ENCODE data around the gene GJA10. TPM values are rescaled to one million over a fixed set of nuclear protein-coding genes. Genes with fewer than 3 reads are reported as not detected.

The GJA10 gene
- total RNA-seq, 1 experiment from 2014 or later = not detected

DNA sequence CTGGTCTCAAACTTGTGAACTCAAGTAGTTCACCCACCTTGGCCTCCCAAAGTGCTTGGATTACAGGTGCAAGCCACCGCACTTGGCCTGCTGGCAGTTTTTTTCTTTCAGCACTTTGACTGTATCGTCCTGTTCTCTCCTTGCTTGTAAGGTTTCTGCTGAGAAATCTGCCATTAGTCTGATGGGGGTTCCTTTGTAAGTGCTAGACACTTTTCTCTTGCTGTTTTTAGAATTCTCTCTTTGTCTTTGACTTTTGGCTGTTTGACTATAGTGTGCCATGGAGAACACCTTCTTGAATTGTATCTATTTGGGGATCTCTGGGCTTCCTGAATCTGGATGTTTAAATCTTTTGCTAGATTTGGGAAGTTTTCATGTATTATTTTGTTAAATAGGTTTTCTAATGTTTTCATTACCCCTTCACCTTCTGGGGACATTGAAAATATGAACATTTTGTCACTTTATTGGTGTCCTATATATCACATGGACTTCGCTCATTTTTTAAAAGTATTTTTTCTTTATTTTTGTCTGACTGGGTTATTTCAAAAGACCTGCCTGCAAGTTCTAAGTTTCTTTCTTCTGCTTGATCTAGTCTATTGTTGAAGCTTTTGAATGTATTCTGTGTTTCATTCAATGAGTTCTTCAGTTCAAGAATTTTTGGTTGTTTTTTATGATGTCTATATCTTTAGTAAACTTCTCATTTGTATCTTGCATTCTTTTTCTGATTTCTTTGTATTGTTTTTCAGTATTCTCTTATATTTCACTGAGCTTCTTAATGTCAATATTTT, 22.1 kb downstream of the GJA10 start:
- Mint-ChIP-seq H3K9me3 (ENCODE audit: unreplicated experiment) (peaks cover 11% of the 10 kb centered on the region), H3K4me3 (ENCODE audit: unreplicated experiment) (no peak overlapping the region), H3K36me3 (ENCODE audit: insufficient read depth, unreplicated experiment) (no peaks in the 10 kb centered on the region), H3K27ac (ENCODE audit: unreplicated experiment) (no peak overlapping the region), H3K4me1 (ENCODE audit: low read depth, unreplicated experiment) (no peaks in the 10 kb centered on the region), H3K27me3 (ENCODE audit: insufficient read depth, unreplicated experiment) (no peaks in the 10 kb centered on the region)
- no TSS peak for BruUV-seq (replicated peaks)
- intact Hi-C loops (cut with micrococcal nuclease; ENCODE audit: unreplicated experiment) = no loop called here
- POLR2A ChIA-PET = no interaction called here
- no peaks in the 10 kb centered on the region for H3K36me3 ChIP-seq (ENCODE audit: control insufficient read depth, insufficient read depth, low read length)
- H3K4me3 ChIP-seq (ENCODE audit: low read depth, low read length) = no peak overlapping the region
- DNase-seq = no peak
- no peaks in the 10 kb centered on the region for H3K9me3 ChIP-seq
- TF ChIP-seq, protein P1, sequence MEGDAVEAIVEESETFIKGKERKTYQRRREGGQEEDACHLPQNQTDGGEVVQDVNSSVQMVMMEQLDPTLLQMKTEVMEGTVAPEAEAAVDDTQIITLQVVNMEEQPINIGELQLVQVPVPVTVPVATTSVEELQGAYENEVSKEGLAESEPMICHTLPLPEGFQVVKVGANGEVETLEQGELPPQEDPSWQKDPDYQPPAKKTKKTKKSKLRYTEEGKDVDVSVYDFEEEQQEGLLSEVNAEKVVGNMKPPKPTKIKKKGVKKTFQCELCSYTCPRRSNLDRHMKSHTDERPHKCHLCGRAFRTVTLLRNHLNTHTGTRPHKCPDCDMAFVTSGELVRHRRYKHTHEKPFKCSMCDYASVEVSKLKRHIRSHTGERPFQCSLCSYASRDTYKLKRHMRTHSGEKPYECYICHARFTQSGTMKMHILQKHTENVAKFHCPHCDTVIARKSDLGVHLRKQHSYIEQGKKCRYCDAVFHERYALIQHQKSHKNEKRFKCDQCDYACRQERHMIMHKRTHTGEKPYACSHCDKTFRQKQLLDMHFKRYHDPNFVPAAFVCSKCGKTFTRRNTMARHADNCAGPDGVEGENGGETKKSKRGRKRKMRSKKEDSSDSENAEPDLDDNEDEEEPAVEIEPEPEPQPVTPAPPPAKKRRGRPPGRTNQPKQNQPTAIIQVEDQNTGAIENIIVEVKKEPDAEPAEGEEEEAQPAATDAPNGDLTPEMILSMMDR (IDR thresholded peaks at IDR 0.05; ENCODE audit: insufficient read depth in 1 of 2, low read depth in 1 of 2, low read length in 1 of 2, severe bottlenecking in 1 of 2, unreplicated experiment in 1 of 2) = no peak
- CTCF ChIA-PET = no interaction called here
- no peaks in the 10 kb centered on the region for H3K27me3 ChIP-seq (replicated peaks; ENCODE audit: control insufficient read depth, insufficient read depth, low read length)
- H3K4me1 ChIP-seq = no peaks in the 10 kb centered on the region

DNA sequence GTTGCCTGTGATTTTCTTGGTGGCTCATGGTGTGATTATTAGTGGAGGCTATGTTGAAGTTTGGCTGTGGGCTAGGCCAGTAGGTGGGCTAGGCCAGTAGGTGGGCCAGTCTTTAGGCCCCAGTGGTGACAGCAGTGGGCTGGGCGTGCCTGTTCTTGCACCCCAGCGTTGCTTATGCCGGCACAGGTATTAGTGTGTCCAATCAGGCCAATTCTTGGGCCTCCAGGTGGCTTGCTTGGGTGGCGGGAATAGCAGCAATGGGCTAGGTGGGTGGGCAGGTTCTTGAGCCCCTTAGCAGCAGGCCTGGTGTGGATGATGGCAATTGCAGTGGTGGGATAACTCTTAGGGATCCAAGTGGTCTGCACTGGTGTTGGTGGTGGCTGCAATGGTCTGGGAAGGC, 22.9 kb downstream of the GJA10 start:
- CTCF ChIA-PET = no interaction called here
- H3K4me1 Mint-ChIP-seq (ENCODE audit: low read depth, unreplicated experiment) = no peaks in the 10 kb centered on the region

DNA sequence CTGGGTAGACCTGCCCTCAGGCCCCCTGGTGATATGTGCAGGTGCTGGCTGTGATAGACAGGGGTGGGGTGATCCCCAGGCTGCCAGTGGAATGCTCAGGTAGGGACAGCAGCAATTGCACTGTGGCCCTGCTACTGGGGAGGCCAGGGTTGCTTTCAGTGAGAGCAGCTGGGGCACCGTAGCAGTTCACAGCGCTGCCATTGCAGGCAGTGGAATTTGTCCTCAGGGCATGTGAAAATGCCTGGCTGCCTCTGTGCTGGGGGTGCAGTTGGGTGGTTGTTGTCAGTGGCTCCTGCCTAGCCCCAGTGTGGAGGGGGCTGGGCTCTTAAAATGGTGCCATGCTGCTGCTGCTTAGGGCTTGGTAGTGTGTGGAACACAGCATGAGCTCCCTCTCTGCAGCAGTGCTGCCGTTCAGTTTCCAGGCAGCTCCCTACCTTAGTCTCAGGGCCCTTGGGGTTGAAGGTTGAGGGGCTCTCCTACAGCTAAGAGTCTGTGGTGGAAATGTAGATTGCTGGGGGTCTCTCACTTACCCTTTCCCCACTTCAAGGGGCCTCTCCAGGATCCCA, 23.6 kb downstream of the GJA10 start:
- Mint-ChIP-seq H3K36me3 (ENCODE audit: insufficient read depth, unreplicated experiment) (no peaks in the 10 kb centered on the region), H3K27me3 (ENCODE audit: insufficient read depth, unreplicated experiment) (no peaks in the 10 kb centered on the region), H3K27ac (ENCODE audit: unreplicated experiment) (no peak overlapping the region), H3K9me3 (ENCODE audit: unreplicated experiment) (peaks cover 11% of the 10 kb centered on the region), H3K4me3 (ENCODE audit: unreplicated experiment) (no peak overlapping the region), H3K4me1 (ENCODE audit: low read depth, unreplicated experiment) (no peaks in the 10 kb centered on the region)
- no peaks in the 10 kb centered on the region for H3K36me3 ChIP-seq (ENCODE audit: control insufficient read depth, insufficient read depth, low read length)
- no TSS peak for BruUV-seq (replicated peaks)
- ChIA-PET CTCF (no interaction called here), POLR2A (no interaction called here)
- no peaks in the 10 kb centered on the region for H3K4me1 ChIP-seq
- H3K27me3 ChIP-seq (replicated peaks; ENCODE audit: control insufficient read depth, insufficient read depth, low read length) = no peaks in the 10 kb centered on the region
- DNase-seq = no peak
- H3K9me3 ChIP-seq = no peaks in the 10 kb centered on the region
- TF ChIP-seq, protein P1 (IDR thresholded peaks at IDR 0.05; ENCODE audit: insufficient read depth in 1 of 2, low read depth in 1 of 2, low read length in 1 of 2, severe bottlenecking in 1 of 2, unreplicated experiment in 1 of 2) = no peak
- H3K4me3 ChIP-seq (ENCODE audit: low read depth, low read length) = no peak overlapping the region
- intact Hi-C loops (cut with micrococcal nuclease; ENCODE audit: unreplicated experiment) = no loop called here

More for the DNA sequence above, 22.9 kb downstream of the GJA10 start:
- BruUV-seq (replicated peaks) = no TSS peak
- Mint-ChIP-seq H3K4me3 (ENCODE audit: unreplicated experiment) (no peak overlapping the region), H3K27me3 (ENCODE audit: insufficient read depth, unreplicated experiment) (no peaks in the 10 kb centered on the region), H3K9me3 (ENCODE audit: unreplicated experiment) (peaks cover 11% of the 10 kb centered on the region), H3K36me3 (ENCODE audit: insufficient read depth, unreplicated experiment) (no peaks in the 10 kb centered on the region), H3K27ac (ENCODE audit: unreplicated experiment) (no peak overlapping the region)
- no peak for DNase-seq
- TF ChIP-seq, protein P1 (IDR thresholded peaks at IDR 0.05; ENCODE audit: insufficient read depth in 1 of 2, low read depth in 1 of 2, low read length in 1 of 2, severe bottlenecking in 1 of 2, unreplicated experiment in 1 of 2) = no peak
- Histone ChIP-seq H3K4me1 (no peaks in the 10 kb centered on the region), H3K36me3 (ENCODE audit: control insufficient read depth, insufficient read depth, low read length) (no peaks in the 10 kb centered on the region), H3K27me3 (replicated peaks; ENCODE audit: control insufficient read depth, insufficient read depth, low read length) (no peaks in the 10 kb centered on the region), H3K9me3 (no peaks in the 10 kb centered on the region), H3K4me3 (ENCODE audit: low read depth, low read length) (no peak overlapping the region)
- POLR2A ChIA-PET = no interaction called here
- intact Hi-C loops (cut with micrococcal nuclease; ENCODE audit: unreplicated experiment) = no loop called here

Data from Caco-2 (cell line).